Measurements from ENCODE around the gene CYP46A1.
"Not testable (repeated sequence)": the region's sequence is repeated elsewhere in the genome, so short reads cannot be mapped to it uniquely, and the experiment has no call there.

Gene CYP46A1
- total RNA-seq, result 0.18 to 0.98 (median 0.80) reads per million in 4 experiments

DNA sequence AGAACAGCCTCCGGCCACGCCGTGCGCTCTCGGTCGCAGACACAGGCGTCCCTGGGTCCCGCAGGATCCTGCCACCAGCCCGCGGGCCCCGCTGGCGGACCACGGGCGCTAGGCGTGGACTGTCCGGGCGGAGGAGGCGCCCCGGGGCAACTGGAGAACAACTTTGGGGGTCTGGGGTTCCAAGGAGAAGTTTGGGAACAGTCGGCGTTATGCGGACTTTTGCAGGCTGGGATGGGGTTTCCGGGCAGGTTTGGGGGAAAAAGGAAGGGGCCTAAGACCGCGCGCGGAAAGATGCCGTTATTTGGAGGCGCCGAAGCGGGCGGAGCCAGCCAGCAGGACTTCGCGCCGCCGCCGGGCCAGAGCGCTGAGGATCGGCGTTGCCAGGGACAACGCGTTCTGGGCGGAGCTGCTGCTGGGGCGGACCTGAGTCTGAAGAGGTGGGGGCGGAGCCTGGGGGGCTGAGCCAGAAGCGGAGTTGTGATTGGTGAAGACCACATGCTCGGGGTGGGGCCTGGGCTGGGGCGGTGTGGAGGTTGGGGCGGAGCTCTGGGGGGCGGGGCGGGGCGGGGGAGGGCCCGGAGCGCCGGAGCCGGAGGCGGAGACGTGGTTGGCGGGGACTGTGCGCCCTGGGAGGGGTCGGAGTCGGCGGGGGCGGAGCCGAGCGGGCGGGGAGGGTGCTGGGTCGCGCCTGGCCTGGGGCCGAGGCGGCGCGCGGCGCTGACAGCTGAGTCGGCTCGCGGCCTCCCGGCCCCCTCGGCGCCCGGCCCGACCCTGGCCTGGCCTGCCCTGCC lies at the start of gene CYP46A1:
Gene CYP46A1 (plus strand): TSS at position 680 of the 791 bp plus-strand sequence. CDS start 120 bp downstream, outside the sequence.
- DNase-seq, result peak; percentile 97

DNA sequence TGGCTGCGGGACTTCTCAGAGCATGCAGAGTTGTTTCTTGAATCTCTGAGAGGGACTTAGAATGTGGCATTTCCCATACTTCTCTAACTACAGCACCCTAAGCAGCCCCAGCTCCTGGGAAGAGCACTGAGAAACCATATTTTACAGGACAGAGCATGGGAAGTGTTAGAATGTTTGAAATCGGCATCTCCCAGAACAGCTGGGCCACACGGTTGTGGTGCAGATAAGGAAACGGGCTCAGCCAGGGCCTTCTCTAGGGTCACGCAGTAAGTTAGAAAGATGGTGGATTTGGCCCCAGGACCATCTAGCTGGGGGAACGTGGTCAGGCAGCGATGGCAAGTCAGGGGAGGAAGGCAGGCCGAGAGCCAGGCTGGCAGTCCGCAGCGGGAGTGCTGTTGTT lies 49.7 kb upstream of the CYP46A1 start:
- DNase-seq, result no peak

DNA sequence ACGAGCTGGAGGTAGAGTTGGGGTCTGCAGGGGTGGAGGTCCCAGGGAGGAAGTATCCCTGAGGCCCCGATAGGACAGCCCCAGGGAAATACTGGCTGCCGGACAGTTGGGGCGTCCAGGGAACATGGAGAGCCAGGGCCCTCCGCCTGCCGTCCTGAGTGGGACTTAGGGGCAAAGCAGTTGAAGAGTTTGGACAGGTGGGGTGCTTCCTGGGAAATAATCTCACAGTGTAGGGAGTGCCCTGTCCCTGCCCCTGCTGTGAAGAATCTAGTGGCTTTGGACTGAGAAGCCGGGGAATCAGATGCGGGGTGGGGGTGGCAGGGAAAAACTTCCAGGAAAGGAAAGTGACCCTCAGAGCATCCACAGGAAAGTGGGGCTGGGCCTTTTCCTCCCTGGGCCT lies 49.0 kb upstream of the CYP46A1 start:
- no peak for DNase-seq

DNA sequence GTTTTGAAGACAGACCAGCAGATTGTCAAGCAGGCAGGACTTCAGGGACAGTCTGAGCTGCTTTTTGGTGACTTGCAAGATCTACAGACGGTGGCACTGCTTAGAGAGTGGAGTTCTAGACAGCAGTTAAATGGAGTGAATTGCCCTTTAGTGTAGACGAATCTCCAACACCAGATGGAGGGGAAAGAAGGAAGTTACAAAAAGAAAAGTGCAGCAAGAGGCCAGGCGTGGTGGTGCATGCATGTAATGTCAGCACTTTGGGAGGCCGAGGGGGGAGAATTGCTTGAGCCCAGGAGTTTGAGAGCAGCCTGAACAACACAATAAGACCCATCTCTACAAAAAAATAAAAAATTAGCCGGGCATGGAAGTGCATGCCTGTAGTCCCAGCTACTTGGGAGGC lies 47.6 kb upstream of the CYP46A1 start:
- DNase-seq, result no peak

DNA sequence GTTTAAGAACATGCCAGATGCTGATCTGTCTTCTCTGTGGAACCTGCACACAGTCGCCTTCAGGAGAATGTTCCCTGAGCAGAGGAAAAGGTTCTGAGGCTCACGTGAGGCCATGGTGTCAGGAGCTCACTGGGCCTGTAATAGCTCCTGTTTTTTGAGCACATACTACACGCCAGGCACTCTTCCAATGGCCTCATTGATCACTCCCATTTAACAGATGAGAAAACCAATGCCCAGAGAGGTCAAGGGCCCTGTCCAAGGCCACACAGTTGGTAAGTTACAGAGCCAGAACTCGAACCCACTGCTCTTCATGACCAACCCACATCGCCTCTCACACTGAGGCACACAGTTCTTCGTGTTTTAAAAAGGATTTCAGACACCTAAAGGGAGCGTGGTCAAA lies 46.5 kb upstream of the CYP46A1 start:
- no peak for DNase-seq

DNA sequence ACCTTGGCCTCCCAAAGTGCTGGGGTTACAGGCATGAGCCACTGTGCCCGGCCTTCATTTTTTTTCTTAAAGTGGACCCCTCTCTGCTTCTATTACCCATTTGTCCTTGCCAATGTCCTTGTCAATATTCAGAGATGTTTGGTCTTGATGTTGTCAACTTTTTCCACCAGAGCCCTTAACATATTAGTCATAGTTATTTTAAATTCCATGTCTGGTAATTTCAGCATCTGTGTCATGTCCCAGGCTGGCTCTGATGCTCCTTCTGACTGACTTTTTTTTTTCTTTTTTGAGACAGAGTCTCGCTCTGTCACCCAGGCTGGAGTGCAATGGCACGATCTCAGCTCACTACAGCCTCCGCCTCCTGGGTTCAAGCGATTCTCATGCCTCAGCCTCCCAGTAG lies 41.3 kb upstream of the CYP46A1 start:
- DNase-seq, result not testable (repeated sequence)

DNA sequence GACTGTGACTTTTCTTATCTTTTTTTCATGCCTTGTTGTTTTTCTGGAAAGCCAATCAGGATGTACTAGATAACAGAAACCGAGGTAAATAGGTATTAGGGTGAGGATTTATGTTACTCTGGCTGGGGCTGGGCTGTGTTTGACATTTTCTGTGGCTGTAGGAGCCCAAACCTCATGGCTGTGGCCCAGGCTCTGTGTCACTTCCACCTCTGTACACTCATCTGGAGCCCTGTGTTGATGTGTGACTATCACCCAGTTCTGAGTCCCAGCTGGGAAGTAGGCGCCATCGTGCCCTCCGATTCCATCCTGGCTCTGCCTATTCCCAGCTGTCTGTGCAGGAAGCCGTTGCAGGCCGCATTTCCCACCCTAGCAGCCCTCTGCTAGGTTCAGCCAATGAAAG lies 40.8 kb upstream of the CYP46A1 start:
- DNase-seq, result no peak

DNA sequence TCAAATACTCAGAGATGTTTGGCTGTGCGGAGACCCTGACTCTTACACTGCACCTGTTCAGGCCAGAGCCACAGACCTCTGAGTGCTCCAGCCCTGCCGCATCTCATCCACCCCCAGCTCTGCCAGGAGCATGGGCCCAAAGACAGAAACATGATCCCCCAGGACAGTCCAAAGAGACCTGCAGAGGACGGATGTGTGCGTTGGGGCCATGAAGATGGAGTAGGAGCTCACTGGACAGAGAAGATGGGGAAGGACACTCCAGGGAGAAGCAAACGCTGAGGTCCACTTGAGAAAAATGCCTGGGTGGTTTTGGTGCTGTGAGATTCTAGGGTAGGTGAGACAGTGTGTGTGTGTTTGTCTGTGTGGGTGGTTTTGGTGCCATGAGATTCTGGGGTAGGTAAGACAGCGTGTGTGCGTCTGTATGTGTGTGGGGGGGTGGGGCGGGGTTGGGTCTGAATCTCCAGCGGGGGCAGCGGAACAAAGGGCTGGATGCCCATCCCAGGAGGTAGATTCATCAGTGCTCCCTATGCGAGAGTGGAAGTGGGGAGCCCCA lies 40.0 kb upstream of the CYP46A1 start:
- no peak for DNase-seq

DNA sequence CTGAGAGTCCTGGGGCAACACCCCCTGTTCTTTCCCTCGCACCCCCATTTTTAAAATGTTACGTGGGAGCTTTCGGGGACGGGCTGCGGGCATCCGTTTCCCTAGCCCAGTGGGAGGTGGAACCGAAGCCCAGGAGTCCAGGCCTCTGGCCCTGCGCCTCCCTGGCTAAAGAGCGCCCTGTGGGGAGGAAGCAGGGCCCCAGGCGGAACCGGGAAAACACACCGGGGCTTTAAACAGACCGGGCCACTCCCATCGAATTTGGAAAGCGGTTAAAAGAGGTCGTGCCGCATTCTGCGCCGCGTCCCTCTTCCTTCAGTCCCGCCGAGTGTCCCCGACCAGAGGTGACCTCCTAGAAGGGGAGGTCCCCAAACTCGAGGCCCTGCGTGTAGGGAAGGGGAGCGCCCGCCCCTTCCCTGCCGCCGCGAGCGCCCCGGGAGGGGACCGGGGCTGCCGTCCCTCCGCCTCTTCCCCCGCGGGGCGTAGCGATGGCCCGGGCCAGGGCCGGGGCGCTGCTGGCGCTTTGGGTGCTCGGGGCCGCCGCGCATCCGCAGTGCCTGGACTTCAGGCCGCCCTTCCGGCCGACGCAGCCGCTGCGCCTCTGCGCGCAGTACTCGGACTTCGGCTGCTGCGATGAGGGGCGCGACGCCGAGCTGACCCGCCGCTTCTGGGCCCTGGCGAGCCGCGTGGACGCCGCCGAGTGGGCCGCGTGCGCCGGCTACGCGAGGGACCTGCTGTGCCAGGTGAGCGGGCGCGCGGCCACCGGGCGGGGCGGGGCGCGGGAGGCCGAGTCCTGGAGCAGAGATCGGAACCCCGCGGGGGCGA lies 39.2 kb upstream of the CYP46A1 start, which contains the start of gene HHIPL1:
Gene HHIPL1 (plus strand): TSS at position 407 of the 822 bp plus-strand sequence. CDS start 79 bp downstream, at position 486.
- DNase-seq, result no peak

DNA sequence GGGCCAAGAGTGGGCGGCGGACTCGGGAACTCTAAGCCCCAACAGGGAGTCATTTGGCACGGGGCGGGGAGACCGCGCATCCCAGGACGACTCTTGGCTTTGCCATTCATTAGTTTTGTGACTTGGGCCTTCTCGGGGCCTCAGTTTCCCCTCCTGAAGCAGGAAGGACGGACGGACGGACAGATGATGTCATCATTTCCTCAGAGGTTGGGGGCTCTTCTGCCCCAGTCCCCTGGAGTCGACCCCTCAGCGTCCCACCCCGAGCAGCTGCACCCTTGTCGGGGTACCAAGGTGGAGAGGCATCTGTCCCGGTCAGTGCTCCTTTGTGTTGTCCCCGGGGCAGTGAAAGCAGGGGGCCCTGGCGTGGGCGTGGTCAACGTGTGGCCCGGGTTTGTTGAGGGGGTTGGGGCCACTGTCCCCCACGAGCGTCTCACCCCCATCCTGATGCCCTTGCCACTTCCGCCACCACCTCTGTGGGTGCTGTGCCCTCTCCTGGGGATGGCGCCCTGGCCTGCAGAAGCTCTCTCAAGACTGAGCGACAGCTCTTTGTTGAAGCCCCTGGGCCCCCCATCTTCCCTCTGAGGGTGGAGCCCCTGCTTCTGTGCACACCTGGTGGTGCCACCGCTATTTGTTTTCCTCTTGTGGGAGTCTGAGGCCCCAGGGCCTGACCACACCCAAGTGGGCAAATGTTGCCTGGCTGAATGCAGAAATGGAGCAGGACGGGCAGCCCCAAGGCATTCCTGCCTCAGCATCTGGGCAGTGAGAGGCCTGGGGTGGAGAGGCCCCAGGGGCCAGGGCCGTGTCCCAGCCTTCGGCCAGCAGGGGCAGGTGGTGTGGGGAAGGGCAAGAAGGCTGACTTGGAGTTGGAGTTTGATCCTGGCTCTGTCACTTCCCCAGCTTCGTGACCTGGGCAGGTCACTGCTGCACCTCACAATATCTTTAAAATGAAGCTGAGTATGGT lies 38.3 kb upstream of the CYP46A1 start:
- no peak for DNase-seq

DNA sequence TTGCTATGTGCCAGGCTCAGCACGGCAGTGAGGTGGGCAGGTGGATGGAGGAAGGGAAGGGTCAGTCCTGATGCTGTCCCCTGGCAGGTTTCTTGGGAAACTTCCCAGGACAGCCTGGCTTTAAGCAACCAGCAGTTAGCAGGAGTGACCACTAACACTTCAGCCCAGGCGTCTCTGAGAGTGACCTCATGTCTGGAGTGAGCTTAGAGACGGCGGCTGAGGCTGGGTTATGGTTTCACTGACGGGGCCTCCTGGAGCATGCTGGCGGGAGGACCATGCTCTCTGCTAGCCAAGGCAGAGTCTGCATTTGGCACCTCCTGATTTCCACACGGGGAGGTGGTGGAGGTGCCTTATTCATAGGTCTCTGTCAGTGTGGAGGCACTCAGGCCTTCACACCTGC lies 36.7 kb upstream of the CYP46A1 start:
- DNase-seq, result no peak

DNA sequence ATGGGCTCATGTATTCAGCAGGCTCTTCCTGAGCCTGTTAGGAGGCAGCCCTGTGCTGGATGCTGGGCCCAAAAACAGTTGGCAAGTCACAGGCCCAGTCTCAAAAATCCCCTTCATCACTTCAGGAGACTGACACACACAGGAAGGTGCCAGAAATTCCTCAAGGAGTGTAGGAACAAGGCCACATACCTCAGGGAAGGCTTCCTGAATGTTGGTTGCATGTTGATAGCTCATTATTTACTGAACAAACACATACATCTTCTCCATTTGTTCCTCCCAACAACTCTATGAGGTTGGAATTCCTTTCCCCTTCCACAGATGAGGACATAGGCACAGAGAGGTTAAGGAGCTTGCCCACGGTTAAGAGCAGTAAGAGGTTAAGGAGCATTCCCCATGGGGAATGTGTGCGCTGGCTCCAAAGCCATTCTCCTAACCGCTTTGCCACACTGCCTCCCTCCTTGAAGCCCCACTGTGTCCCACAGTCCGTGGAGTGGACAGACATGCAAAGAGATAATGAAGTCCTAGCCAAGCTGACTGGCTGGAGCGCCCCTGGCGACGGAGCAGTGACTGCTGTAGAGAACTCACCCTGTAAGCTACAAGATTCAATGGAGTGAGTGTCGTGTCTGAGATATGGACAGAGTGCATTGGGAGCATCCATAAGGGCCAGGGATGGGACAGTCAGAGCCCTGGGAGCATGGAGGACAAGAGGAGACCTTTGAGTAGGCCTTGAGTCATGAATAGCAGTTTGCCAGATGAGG lies 35.9 kb upstream of the CYP46A1 start:
- no peak for DNase-seq

DNA sequence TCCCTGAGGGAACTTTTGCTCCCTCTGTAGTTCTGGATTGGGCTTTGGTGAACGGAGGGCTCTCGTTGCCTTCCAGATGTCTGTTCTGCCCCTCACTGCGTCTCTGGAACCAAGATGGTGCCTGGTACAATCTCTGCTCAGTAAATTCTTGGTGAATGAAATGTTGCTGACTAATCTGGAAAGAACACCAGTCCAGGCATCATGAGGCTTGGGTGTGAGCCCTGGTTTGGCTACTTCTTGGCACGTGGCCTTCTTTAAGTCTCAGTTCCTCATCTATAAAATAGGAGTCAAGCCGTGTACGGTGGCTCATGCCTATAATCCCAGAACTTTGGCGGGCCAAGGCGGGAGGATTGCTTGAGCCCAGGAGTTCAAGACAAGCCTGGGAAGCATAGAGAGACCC lies 34.9 kb upstream of the CYP46A1 start:
- DNase-seq, result no peak

DNA sequence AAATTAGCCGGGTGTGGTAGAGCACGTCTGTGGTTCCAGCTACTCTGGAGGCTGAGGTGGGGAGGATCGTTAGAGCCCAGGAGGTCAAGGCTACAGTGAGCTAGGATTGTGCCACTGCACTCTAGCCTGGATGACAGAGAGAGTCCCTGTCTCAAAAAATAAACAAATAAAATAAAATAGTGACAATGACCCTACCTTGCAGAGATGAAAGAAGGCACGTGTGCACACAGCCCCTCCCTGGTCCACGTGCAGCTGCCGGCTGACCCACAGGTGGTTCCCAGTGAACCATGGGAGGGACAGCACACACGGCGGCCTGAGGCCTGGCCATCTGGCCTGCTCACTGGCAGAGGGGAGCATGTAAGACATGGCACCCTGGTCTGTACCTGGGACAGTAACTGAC lies 34.5 kb upstream of the CYP46A1 start:
- no peak for DNase-seq

DNA sequence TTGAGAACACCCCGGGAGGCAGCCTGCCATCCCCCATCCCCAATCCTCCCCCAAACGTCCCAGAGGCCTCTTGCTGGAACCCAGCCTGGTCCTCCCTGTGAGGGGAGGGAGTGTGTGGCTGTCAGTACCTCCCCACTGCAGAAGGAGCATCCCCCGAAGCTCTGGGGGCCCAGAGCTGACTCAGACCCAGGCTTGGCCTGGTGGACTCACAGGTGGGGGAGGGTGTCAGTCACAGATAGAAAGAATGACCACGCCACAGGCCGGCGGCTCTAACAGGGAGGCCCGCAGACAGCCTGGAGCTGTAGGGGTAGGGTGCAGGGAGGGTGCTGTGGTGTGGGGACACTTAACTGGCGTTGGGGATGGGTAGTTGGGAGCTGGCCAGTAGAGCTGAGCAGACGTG lies 33.9 kb upstream of the CYP46A1 start:
- DNase-seq, result no peak

DNA sequence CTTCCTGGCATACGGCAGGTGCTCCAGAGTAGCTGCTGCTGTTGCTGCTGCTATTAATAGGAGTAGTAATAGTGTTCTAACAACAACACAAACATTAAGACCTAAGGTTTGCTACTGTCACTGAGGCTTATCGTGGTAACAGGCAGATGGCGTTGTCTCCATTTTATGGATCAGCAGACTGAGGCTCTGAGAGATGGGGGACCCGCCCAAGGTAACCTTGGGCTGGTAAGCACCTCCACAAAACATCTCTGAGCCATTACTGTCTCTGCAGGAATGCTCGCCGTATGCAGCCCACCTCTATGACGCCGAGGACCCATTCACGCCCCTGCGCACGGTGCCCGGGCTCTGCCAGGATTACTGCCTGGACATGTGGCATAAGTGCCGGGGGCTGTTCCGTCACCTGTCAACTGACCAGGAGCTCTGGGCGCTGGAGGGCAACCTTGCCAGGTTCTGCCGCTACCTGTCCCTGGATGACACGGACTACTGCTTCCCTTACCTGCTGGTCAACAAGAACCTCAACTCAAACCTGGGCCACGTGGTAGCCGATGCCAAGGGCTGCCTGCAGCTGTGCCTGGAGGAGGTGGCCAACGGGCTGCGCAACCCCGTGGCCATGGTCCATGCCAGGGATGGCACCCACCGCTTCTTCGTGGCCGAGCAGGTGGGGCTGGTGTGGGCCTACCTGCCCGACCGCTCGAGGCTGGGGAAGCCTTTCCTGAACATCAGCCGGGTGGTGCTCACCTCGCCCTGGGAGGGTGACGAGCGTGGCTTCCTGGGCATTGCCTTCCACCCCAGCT lies 31.9 kb upstream of the CYP46A1 start:
- no peak for DNase-seq

DNA sequence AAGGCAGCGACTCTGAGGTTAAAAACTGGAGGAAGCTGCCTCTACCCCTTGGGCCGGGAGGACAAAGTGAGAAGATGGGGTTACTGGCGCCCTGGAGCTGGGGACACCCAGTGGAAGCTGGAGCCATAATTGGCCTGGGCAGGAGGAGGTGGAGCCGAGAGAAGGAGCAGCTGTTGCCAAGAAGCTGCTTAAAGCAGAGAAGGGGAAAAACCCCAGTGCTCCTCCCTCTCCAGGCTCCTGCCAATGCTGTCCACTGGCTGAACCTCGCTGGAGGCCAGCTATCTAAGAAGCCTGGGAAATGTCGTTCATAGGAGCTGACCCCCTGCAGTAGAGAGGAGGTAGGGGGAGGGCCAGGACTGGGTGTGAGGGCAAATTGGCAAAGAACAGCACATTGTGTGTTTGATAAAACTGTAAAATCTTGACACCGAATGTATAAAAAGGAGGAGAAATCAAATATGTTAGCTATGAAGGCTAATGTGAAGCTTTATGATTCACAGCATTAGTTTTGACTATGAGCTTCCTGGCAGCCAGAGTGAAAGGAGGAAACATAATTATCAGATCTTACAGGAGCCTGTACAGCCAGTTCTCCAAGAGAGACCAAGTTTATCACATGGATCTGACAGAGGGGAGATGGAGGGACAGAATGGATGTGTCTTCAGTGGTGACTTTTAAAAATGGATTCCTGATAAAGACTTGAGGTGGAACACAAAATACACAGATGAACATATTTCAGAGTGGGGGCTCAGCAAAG lies 29.7 kb upstream of the CYP46A1 start:
- no peak for DNase-seq

DNA sequence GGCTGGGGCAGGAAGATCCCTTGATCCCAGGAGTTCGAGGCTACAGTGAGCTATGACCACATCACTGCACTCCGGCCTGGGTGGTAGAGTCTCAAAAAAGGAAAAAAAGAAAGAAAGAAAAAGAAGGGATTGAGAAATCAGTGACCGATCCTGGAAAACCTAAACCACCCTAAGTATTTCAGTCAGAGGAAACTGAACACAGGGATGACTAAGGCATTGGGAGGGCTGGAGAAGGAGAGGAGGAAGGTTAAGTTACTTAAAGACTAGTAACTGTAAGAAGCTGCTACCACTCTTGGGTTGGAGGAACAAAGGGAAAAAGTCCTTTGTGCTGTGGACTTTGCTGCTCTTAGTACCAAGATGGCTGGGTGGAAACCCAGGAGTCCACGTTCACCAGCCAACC lies 28.6 kb upstream of the CYP46A1 start:
- no peak for DNase-seq

DNA sequence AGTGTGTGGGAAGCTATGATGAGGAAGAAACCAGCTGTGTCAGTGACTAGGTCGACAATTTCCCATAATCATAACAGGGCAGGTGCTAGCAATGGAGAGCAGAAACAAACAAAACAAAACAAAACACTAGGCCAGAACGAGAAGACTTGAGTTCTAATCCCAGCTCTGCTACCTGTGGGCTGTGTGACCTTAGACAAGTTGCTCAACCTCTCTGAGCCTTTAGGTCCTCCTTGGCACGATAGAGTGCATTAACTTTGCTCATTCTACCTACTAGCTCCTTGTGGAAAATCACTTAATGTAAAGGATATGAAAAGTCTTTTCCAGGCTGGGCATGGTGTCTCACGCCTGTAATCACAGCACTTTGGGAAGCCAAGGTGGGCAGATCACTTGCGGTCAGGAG lies 27.9 kb upstream of the CYP46A1 start:
- no peak for DNase-seq

DNA sequence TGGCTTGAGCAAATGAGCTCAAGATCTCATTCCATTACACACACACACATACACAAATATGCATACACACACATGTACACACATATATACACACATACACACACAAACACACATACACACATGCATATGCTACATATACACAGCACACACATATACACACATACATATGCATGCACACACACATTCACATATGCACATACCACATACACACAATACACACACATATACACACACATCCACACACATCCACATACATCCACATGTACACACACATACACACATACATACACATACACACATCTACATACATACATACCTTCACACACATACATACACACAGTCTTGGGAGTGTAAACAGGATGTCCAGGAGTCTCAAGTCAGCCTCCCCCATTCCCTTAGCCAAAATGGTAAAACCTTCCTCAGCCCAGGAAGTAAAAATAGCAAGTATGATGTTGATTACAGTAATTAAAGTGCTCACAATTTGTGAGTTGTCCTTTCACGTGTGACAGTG lies 26.4 kb upstream of the CYP46A1 start:
- DNase-seq, result no peak

All from effector CD8-positive, alpha-beta T cell (primary cell).